GM19455 (cell line): Measurements from ENCODE around the gene TTYH2.

ENCODE experiments used
- ATAC-seq: cut with Tn5 transposase; IDR thresholded peaks from one replicate; pipeline ENCODE4 v1.9.1; 2021; ENCODE audit not compliant: unreplicated experiment

Gene TTYH2

GRCh38 chr17:74282587-74283370, 69.4 kb downstream of the TTYH2 start:
- ATAC-seq: no peak

- no peak for ATAC-seq
Observed at GRCh38 chr17:74283371-74283673, 70.0 kb downstream of the TTYH2 start.

GRCh38 chr17:74287031-74287602, 73.7 kb downstream of the TTYH2 start:
- no peak for ATAC-seq

- no peak for ATAC-seq
Observed at GRCh38 chr17:74288785-74289184, 75.4 kb downstream of the TTYH2 start.

- ATAC-seq: no peak
Observed at GRCh38 chr17:74289688-74290087, 76.3 kb downstream of the TTYH2 start.

GRCh38 chr17:74290340-74290739, 77.0 kb downstream of the TTYH2 start:
- ATAC-seq: no peak

- ATAC-seq: no peak
Observed at GRCh38 chr17:74292495-74292894, 79.1 kb downstream of the TTYH2 start.

GRCh38 chr17:74295625-74296547, 82.5 kb downstream of the TTYH2 start:
- no peak for ATAC-seq

GRCh38 chr17:74296548-74296936, 83.2 kb downstream of the TTYH2 start:
- no peak for ATAC-seq

- no peak for ATAC-seq
Observed at GRCh38 chr17:74297941-74298340, 84.6 kb downstream of the TTYH2 start.

- no peak for ATAC-seq
Observed at GRCh38 chr17:74298778-74299177, 85.4 kb downstream of the TTYH2 start.

- no peak for ATAC-seq
Observed at GRCh38 chr17:74299226-74300009, 86.0 kb downstream of the TTYH2 start.

- no peak for ATAC-seq
Observed at GRCh38 chr17:74303305-74303704, 89.9 kb downstream of the TTYH2 start.

- ATAC-seq: no peak
Observed at GRCh38 chr17:74304184-74304583, 90.8 kb downstream of the TTYH2 start.

GRCh38 chr17:74305865-74306654, 92.7 kb downstream of the TTYH2 start:
- ATAC-seq: no peak

- ATAC-seq: no peak
Observed at GRCh38 chr17:74307984-74308773, 94.8 kb downstream of the TTYH2 start.

- no peak for ATAC-seq
Observed at GRCh38 chr17:74309902-74310301, 96.5 kb downstream of the TTYH2 start.
